ENCODE measurements around the gene TAGLN. TPM values are rescaled to one million over a fixed set of nuclear protein-coding genes. Genes with fewer than 3 reads are reported as not detected.

The TAGLN gene
- polyA plus RNA-seq, 2 of the 4 experiments (the other 2 are of a cell fraction), result 43.2 to 287 TPM

DNA sequence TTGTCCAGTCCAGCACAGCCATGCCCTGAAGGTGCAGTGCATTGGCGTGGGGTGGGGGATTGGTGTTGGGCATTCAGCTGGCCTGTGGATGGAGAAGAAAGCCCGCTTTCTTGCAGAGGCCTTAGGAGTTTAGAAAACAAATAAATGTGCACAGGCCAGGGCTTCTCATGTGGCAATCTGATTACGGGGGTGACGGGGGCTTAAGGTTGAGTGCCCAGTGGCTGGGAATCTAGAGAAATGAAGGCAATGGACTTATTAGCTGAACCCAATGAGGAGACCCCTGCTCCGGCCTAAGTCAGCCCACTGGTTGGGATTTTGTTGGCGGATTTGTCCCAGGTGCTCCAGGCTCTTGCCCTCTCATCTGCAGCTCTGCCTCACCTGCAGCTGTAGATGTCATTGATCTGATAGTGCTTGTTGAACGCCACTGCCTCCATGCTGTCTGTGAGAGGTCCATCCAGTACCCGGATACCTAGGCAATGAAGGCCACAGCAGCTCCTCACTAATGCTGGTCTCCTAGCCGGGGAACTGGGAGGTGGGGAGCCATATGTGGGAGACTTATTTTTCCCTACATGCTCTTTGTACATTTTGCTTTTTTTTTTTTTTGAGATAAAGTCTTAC is 26.5 kb downstream of the TAGLN start:
- Histone ChIP-seq H3K9me3 (no peaks in the 10 kb centered on the region), H3K4me2 (no peak overlapping the region), H3K27ac (no peak overlapping the region), H3K4me3 (no peak overlapping the region), H3K4me1 (peaks cover 4% of the 10 kb centered on the region; the same call in 1 of the 3 replicates)
- WGBS (ENCODE audit: missing lambda C conversion rate), result 91% methylated on average over 9 of the region's 9 CpGs
- CTCF ChIA-PET, result interaction anchor here (0.5 to 7.4 kb wide), 27 partner anchors 8 to 497 kb away, joined by 3 to 69 read pairs (median 6); partner anchors contain the start of genes APOA5 and SIDT2
- FAIRE-seq (no peak), DNase-seq (ENCODE audit: low read depth in 1 of 2, low spot score in 1 of 2) (no peak), ATAC-seq (no peak)
- TF ChIP-seq, protein P1, sequence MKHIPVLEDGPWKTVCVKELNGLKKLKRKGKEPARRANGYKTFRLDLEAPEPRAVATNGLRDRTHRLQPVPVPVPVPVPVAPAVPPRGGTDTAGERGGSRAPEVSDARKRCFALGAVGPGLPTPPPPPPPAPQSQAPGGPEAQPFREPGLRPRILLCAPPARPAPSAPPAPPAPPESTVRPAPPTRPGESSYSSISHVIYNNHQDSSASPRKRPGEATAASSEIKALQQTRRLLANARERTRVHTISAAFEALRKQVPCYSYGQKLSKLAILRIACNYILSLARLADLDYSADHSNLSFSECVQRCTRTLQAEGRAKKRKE (CRISPR knock-in tag; IDR thresholded peaks at IDR 0.05; ENCODE audit: low read depth), result no peak
- TF ChIP-seq HEYL (CRISPR knock-in tag; IDR thresholded peaks at IDR 0.05) (no peak), CHD2 (IDR thresholded peaks at IDR 0.05; ENCODE audit: low read length, partially characterized antibody) (no peak), RAD21 (conservative IDR thresholded peaks at IDR 0.05 in 1 of 2, IDR thresholded peaks at IDR 0.05 in 1 of 2) (no peak), NFE2L2 (conservative IDR thresholded peaks at IDR 0.05; ENCODE audit: low read length) (no peak), NR3C1 (IDR thresholded peaks at IDR 0.05) (no peak), ESRRA (IDR thresholded peaks at IDR 0.05; ENCODE audit: borderline replicate concordance, low read length) (no peak), RNF2 (IDR thresholded peaks at IDR 0.05; ENCODE audit: borderline replicate concordance, low read depth) (no peak), HOXB5 (CRISPR knock-in tag; IDR thresholded peaks at IDR 0.05) (no peak), JUNB (IDR thresholded peaks at IDR 0.05) (no peak), POLR2AphosphoS2 (conservative IDR thresholded peaks at IDR 0.05; ENCODE audit: low read length) (no peak), GATA3 (IDR thresholded peaks at IDR 0.05; ENCODE audit: borderline replicate concordance) (no peak)
- TF ChIP-seq, protein P2, sequence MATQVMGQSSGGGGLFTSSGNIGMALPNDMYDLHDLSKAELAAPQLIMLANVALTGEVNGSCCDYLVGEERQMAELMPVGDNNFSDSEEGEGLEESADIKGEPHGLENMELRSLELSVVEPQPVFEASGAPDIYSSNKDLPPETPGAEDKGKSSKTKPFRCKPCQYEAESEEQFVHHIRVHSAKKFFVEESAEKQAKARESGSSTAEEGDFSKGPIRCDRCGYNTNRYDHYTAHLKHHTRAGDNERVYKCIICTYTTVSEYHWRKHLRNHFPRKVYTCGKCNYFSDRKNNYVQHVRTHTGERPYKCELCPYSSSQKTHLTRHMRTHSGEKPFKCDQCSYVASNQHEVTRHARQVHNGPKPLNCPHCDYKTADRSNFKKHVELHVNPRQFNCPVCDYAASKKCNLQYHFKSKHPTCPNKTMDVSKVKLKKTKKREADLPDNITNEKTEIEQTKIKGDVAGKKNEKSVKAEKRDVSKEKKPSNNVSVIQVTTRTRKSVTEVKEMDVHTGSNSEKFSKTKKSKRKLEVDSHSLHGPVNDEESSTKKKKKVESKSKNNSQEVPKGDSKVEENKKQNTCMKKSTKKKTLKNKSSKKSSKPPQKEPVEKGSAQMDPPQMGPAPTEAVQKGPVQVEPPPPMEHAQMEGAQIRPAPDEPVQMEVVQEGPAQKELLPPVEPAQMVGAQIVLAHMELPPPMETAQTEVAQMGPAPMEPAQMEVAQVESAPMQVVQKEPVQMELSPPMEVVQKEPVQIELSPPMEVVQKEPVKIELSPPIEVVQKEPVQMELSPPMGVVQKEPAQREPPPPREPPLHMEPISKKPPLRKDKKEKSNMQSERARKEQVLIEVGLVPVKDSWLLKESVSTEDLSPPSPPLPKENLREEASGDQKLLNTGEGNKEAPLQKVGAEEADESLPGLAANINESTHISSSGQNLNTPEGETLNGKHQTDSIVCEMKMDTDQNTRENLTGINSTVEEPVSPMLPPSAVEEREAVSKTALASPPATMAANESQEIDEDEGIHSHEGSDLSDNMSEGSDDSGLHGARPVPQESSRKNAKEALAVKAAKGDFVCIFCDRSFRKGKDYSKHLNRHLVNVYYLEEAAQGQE (IDR thresholded peaks at IDR 0.05), result no peak
- TF ChIP-seq, protein P3, sequence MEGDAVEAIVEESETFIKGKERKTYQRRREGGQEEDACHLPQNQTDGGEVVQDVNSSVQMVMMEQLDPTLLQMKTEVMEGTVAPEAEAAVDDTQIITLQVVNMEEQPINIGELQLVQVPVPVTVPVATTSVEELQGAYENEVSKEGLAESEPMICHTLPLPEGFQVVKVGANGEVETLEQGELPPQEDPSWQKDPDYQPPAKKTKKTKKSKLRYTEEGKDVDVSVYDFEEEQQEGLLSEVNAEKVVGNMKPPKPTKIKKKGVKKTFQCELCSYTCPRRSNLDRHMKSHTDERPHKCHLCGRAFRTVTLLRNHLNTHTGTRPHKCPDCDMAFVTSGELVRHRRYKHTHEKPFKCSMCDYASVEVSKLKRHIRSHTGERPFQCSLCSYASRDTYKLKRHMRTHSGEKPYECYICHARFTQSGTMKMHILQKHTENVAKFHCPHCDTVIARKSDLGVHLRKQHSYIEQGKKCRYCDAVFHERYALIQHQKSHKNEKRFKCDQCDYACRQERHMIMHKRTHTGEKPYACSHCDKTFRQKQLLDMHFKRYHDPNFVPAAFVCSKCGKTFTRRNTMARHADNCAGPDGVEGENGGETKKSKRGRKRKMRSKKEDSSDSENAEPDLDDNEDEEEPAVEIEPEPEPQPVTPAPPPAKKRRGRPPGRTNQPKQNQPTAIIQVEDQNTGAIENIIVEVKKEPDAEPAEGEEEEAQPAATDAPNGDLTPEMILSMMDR (IDR thresholded peaks at IDR 0.05), result no peak
- POLR2A ChIA-PET, result interaction anchor here (1.0 kb wide), 1 partner anchor 53 kb away, joined by 4 read pairs; no protein-coding TSS in a partner anchor

DNA sequence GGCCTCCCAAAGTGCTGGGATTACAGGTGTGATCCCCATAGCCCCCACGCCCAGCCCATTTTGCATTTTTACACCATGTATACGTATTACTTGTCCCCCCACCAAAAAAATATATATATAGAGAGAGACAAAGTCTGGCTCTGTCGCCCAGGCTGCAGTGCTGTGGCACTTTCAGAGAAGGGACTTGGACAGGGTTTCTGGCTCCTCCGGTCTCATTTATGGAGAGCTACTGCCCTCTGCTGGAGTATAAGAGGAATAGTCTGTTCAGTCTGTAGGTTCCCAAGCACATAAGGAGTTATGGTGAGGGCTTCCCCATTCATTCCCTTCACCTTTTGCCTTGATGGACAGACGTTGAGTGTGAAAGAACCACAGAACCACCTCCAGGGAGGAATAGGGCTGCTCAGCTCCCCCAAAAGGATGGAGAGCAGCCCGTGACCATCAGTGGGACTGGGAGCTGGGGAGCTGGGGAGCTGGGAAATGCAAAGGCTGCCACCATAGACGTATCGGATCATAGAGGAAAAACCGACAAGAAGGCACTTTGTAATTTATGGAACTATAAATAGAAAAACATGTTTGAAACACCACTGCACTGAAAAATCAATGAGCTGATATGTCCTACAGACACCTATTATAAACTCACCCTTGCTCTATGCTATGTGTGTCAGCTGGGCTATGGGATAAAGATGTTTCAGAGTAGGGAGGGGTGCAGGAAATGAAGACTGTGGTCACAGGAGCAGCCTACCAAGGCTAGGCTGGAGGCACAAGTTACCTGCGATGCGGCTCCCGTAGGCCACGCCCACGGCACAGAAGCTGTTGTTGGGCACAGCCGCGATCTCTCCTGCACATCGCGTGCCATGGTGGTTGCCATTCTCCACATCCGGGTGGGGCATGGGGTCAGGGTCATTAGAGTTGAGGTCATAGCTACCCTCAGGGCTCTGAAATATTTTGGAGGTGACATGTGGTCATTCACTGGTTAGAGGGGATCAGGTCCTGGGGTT is 27.5 kb downstream of the TAGLN start:
- FAIRE-seq (no peak), ATAC-seq (peak; percentile 91 to 93), DNase-seq (ENCODE audit: low read depth in 1 of 2, low spot score in 1 of 2) (peak; percentile 67 to 71)
- ChIA-PET CTCF (interaction anchor here (0.6 to 7.4 kb wide), 35 partner anchors 9 to 503 kb away, joined by 3 to 69 read pairs (median 5); partner anchors contain the start of genes APOA5 and SIDT2), POLR2A (interaction anchor here (0.5 to 1.0 kb wide), 3 partner anchors 54 to 581 kb away, joined by 3 to 4 read pairs (median 3); no protein-coding TSS in a partner anchor)
- TF ChIP-seq, protein P3 (IDR thresholded peaks at IDR 0.05), result peak; percentile 72
- TF ChIP-seq CBX2 (IDR thresholded peaks at IDR 0.05; ENCODE audit: borderline replicate concordance, low read depth) (no peak), RAD21 (conservative IDR thresholded peaks at IDR 0.05 in 1 of 2, IDR thresholded peaks at IDR 0.05 in 1 of 2) (peak; percentile 77 to 83), MYC (IDR thresholded peaks at IDR 0.05; ENCODE audit: borderline replicate concordance, low read length) (no peak), SMC3 (IDR thresholded peaks at IDR 0.05) (peak; percentile 50; the same call in 2 of the 3 replicates)
- H3K27ac ChIP-seq, result no peak overlapping the region
- peaks cover 7% of the 10 kb centered on the region; the same call in 1 of the 3 replicates for H3K4me1 ChIP-seq
- WGBS (ENCODE audit: missing lambda C conversion rate), result 53% methylated on average over 13 of the region's 19 CpGs
- H3K4me2 ChIP-seq, result no peak overlapping the region
- H3K4me3 ChIP-seq, result no peak overlapping the region
- no peaks in the 10 kb centered on the region for H3K9me3 ChIP-seq

Data from A549 (cell line).